HEK293 (cell line): Measurements from ENCODE around the gene GPX4.

ENCODE experiments used
- CTCF ChIA-PET: fragments of 350-600 bp; formaldehyde crosslinking; extraction: SDS; loops from one replicate; lab custom pipeline; 2021; ENCODE audit warnings: antibody characterized with exemption; lab: Yijun Ruan, JAX
- POLR2A ChIA-PET: fragments of 300-600 bp; formaldehyde crosslinking; extraction: SDS; loops from one replicate; lab custom pipeline; 2020; ENCODE audit warnings: antibody characterized with exemption, inconsistent platforms; lab: Yijun Ruan, JAX
- H3K27ac ChIP-seq: fragments of 200-500 bp; sonication (Bioruptor generic); 2 replicates; pipeline ENCODE4 v1.5.1; 2014; ENCODE audit warnings: low read depth, low read length, control low read depth, inconsistent platforms; ENCODE audit errors: extremely low read depth
- H3K36me3 ChIP-seq, 2 experiments: fragments of 200-500 bp in 1 of 2; sonication (Bioruptor generic) in 1 of 2; 1 replicate in 1 of 2; 2 replicates in 1 of 2; pipeline ENCODE4 v1.5.1; 2014 to 2017; ENCODE audit warnings: inconsistent platforms in 2 of 2, low read length in 2 of 2; ENCODE audit not compliant: control insufficient read depth in 2 of 2, insufficient read depth in 1 of 2
- H3K4me1 ChIP-seq: fragments of 200-500 bp; sonication (Bioruptor generic); 2 replicates; pipeline ENCODE4 v1.5.1; 2014; ENCODE audit warnings: mild to moderate bottlenecking, low read length, inconsistent platforms; ENCODE audit not compliant: control insufficient read depth, insufficient read depth
- H3K4me3 ChIP-seq: 2 replicates; pipeline ENCODE4 v1.5.1; 2011; ENCODE audit warnings: low read depth, mild to moderate bottlenecking, control low read depth, low read length, moderate library complexity
- H3K9me3 ChIP-seq: fragments of 200-500 bp; sonication (Bioruptor generic); 2 replicates; pipeline ENCODE4 v1.5.1; 2014; ENCODE audit warnings: low read depth, low read length, inconsistent platforms; ENCODE audit not compliant: control insufficient read depth, insufficient read depth
- BCL11B ChIP-seq: fragments of 450-650 bp; formaldehyde crosslinking; IDR thresholded peaks from 2 replicates; pipeline ENCODE4 v1.5.1; 2016; ENCODE audit warnings: low read depth, missing biosample characterization, missing genetic modification characterization
- GLIS1 ChIP-seq: fragments of 450-650 bp; formaldehyde crosslinking; IDR thresholded peaks from 2 replicates; pipeline ENCODE4 v1.5.1; 2016; ENCODE audit warnings: missing biosample characterization, missing genetic modification characterization
- KLF16 ChIP-seq: fragments of 450-650 bp; formaldehyde crosslinking; IDR thresholded peaks from 2 replicates; pipeline ENCODE4 v1.5.1; 2017; ENCODE audit warnings: missing biosample characterization, missing genetic modification characterization
- KLF8 ChIP-seq: fragments of 450-650 bp; formaldehyde crosslinking; IDR thresholded peaks from 2 replicates; pipeline ENCODE4 v1.5.1; 2016; ENCODE audit warnings: missing biosample characterization, missing genetic modification characterization
- TRIM28 ChIP-seq: IDR thresholded peaks from 2 replicates; pipeline ENCODE4 v1.6.1; 2011; ENCODE audit warnings: low read length, control low read depth, borderline replicate concordance
- ZFP37 ChIP-seq: fragments of 450-650 bp; formaldehyde crosslinking; IDR thresholded peaks from 2 replicates; pipeline ENCODE4 v1.5.1; 2016; ENCODE audit warnings: missing biosample characterization, missing genetic modification characterization
- ZNF112 ChIP-seq: fragments of 450-650 bp; formaldehyde crosslinking; IDR thresholded peaks from 2 replicates; pipeline ENCODE4 v1.5.0; 2017; ENCODE audit warnings: missing biosample characterization, missing genetic modification characterization
- ZNF114 ChIP-seq: fragments of 450-650 bp; formaldehyde crosslinking; IDR thresholded peaks from 2 replicates; pipeline ENCODE4 v1.5.0; 2017; ENCODE audit warnings: missing biosample characterization, missing genetic modification characterization
- ZNF132 ChIP-seq: fragments of 450-650 bp; formaldehyde crosslinking; IDR thresholded peaks from 2 replicates; pipeline ENCODE4 v1.5.1; 2017; ENCODE audit warnings: missing biosample characterization, missing genetic modification characterization, borderline replicate concordance
- ZNF133 ChIP-seq: fragments of 450-650 bp; formaldehyde crosslinking; IDR thresholded peaks from 2 replicates; pipeline ENCODE4 v1.5.1; 2016; ENCODE audit warnings: missing biosample characterization, missing genetic modification characterization
- ZNF148 ChIP-seq: fragments of 450-650 bp; formaldehyde crosslinking; IDR thresholded peaks from 2 replicates; pipeline ENCODE4 v1.5.0; 2017; ENCODE audit warnings: missing biosample characterization, missing genetic modification characterization, borderline replicate concordance
- ZNF157 ChIP-seq: fragments of 450-650 bp; formaldehyde crosslinking; IDR thresholded peaks from 2 replicates; pipeline ENCODE4 v1.5.1; 2016; ENCODE audit warnings: missing biosample characterization, missing genetic modification characterization
- ZNF169 ChIP-seq: fragments of 450-650 bp; formaldehyde crosslinking; IDR thresholded peaks from 2 replicates; pipeline ENCODE4 v1.5.1; 2016; ENCODE audit warnings: missing biosample characterization, missing genetic modification characterization
- ZNF26 ChIP-seq: fragments of 450-650 bp; formaldehyde crosslinking; IDR thresholded peaks from 2 replicates; pipeline ENCODE4 v1.5.1; 2016; ENCODE audit warnings: missing biosample characterization, missing genetic modification characterization
- ZNF280C ChIP-seq: fragments of 450-650 bp; formaldehyde crosslinking; IDR thresholded peaks from 2 replicates; pipeline ENCODE4 v1.5.1; 2016; ENCODE audit warnings: missing biosample characterization, missing genetic modification characterization
- ZNF280D ChIP-seq: fragments of 450-650 bp; formaldehyde crosslinking; IDR thresholded peaks from 2 replicates; pipeline ENCODE4 v1.5.1; 2016; ENCODE audit warnings: missing biosample characterization, missing genetic modification characterization
- ZNF311 ChIP-seq: fragments of 450-650 bp; formaldehyde crosslinking; IDR thresholded peaks from 2 replicates; pipeline ENCODE4 v1.5.1; 2017; ENCODE audit warnings: missing biosample characterization, missing genetic modification characterization, borderline replicate concordance
- ZNF324 ChIP-seq: fragments of 450-650 bp; formaldehyde crosslinking; IDR thresholded peaks from 2 replicates; pipeline ENCODE4 v1.5.1; 2016; ENCODE audit warnings: missing biosample characterization, missing genetic modification characterization
- ZNF335 ChIP-seq: fragments of 450-650 bp; formaldehyde crosslinking; conservative IDR thresholded peaks from 2 replicates; pipeline ENCODE4 v1.5.1; 2016; ENCODE audit warnings: missing biosample characterization, missing genetic modification characterization
- ZNF362 ChIP-seq: fragments of 450-650 bp; formaldehyde crosslinking; IDR thresholded peaks from 2 replicates; pipeline ENCODE4 v1.5.1; 2016; ENCODE audit warnings: missing biosample characterization, missing genetic modification characterization
- ZNF416 ChIP-seq: fragments of 450-650 bp; formaldehyde crosslinking; IDR thresholded peaks from 2 replicates; pipeline ENCODE4 v1.5.1; 2016; ENCODE audit warnings: missing biosample characterization, missing genetic modification characterization
- ZNF473 ChIP-seq: fragments of 450-650 bp; formaldehyde crosslinking; IDR thresholded peaks from 2 replicates; pipeline ENCODE4 v1.5.1; 2017; ENCODE audit warnings: missing biosample characterization, missing genetic modification characterization
- ZNF510 ChIP-seq: fragments of 450-650 bp; formaldehyde crosslinking; IDR thresholded peaks from 2 replicates; pipeline ENCODE4 v1.5.1; 2018; ENCODE audit warnings: mild to moderate bottlenecking, missing genetic modification characterization, missing biosample characterization; ENCODE audit not compliant: insufficient replicate concordance
- ZNF558 ChIP-seq: fragments of 450-650 bp; formaldehyde crosslinking; IDR thresholded peaks from 2 replicates; pipeline ENCODE4 v1.5.1; 2016; ENCODE audit warnings: missing biosample characterization, missing genetic modification characterization
- ZNF600 ChIP-seq: fragments of 450-650 bp; formaldehyde crosslinking; IDR thresholded peaks from 2 replicates; pipeline ENCODE4 v1.5.1; 2016; ENCODE audit warnings: missing biosample characterization, missing genetic modification characterization
- ZNF610 ChIP-seq: fragments of 450-650 bp; formaldehyde crosslinking; IDR thresholded peaks from 2 replicates; pipeline ENCODE4 v1.5.1; 2016; ENCODE audit warnings: missing biosample characterization, missing genetic modification characterization, borderline replicate concordance
- ZNF624 ChIP-seq: fragments of 450-650 bp; formaldehyde crosslinking; IDR thresholded peaks from 2 replicates; pipeline ENCODE4 v1.5.1; 2017; ENCODE audit warnings: missing biosample characterization, missing genetic modification characterization
- ZSCAN23 ChIP-seq: fragments of 450-650 bp; formaldehyde crosslinking; IDR thresholded peaks from 2 replicates; pipeline ENCODE4 v1.5.1; 2016; ENCODE audit warnings: missing biosample characterization, missing genetic modification characterization

GPX4 gene

GRCh38 chr19:1057176-1057855, 46.5 kb upstream of the GPX4 start:
- H3K4me1 ChIP-seq = no peaks in the 10 kb centered on the region
- CTCF ChIA-PET = no interaction called here
- POLR2A ChIA-PET = no interaction called here
- H3K4me3 ChIP-seq = no peak overlapping the region
- H3K9me3 ChIP-seq = no peaks in the 10 kb centered on the region
- H3K36me3 ChIP-seq = peaks cover 0 to 42% of the 10 kb centered on the region in 2 experiments; a peak in 2 of 3 replicates
- no peak overlapping the region for H3K27ac ChIP-seq
- TF ChIP-seq ZNF280C (peak; percentile 82; the same call in 1 of the 2 replicates), ZNF600 (tag by site-specific recombination) (0 out of 2 replicates have a peak, but pooled peaks have one; percentile 15), BCL11B (tag by site-specific recombination) (no peak), ZNF133 (peak; percentile 25; the same call in 1 of the 2 replicates), ZNF311 (tag by site-specific recombination) (peak; percentile 100), ZNF169 (tag by site-specific recombination) (peak; percentile 68; the same call in 1 of the 2 replicates), TRIM28 (peak; percentile 95), KLF8 (peak; percentile 54; the same call in 1 of the 2 replicates), ZNF510 (tag by site-specific recombination) (peak; percentile 32), ZNF610 (tag by site-specific recombination) (peak; percentile 60; the same call in 1 of the 2 replicates), ZSCAN23 (no peak), ZFP37 (0 out of 2 replicates have a peak, but pooled peaks have one; percentile 37), ZNF114 (no peak), ZNF624 (no peak), KLF16 (tag by site-specific recombination) (0 out of 2 replicates have a peak, but pooled peaks have one; percentile 19), GLIS1 (tag by site-specific recombination) (peak; percentile 13; the same call in 1 of the 2 replicates), ZNF132 (tag by site-specific recombination) (no peak), ZNF112 (tag by site-specific recombination) (0 out of 2 replicates have a peak, but pooled peaks have one; percentile 42), ZNF26 (tag by site-specific recombination) (peak; percentile 69; the same call in 1 of the 2 replicates), ZNF324 (tag by site-specific recombination) (peak; percentile 77; the same call in 1 of the 2 replicates), ZNF148 (tag by site-specific recombination) (no peak), ZNF558 (tag by site-specific recombination) (peak; percentile 75), ZNF473 (tag by site-specific recombination) (no peak), ZNF335 (0 out of 2 replicates have a peak, but pooled peaks have one; percentile 13), ZNF280D (tag by site-specific recombination) (peak; percentile 98), ZNF157 (no peak), ZNF362 (tag by site-specific recombination) (0 out of 2 replicates have a peak, but pooled peaks have one; percentile 17), ZNF416 (tag by site-specific recombination) (peak; percentile 86)
